Vagina (tissue), 2 donors: ENCODE data around the gene TNFRSF13B.

Experiments used
- POLR2AphosphoS5 ChIP-seq, 2 donors: sonication (generic); formaldehyde crosslinking; IDR thresholded peaks; one replicate each; pipeline ENCODE4 v1.9.0; 2017; ENCODE audit warnings: antibody characterized with exemption in 2 of 2, mild to moderate bottlenecking in 2 of 2, low read depth in 1 of 2; ENCODE audit not compliant: insufficient read depth in 1 of 2
- TF ChIP-seq, protein P1 (sequence below), 3 experiments: fragments of 450-650 bp in 2 of 3; fragments of 200-600 bp in 1 of 3; sonication (generic) in 1 of 3; IDR thresholded peaks; one replicate each; pipeline ENCODE4 v1.5.1; 2017 to 2019; ENCODE audit warnings: antibody characterized with exemption in 3 of 3, mild to moderate bottlenecking in 2 of 3, moderate library complexity in 2 of 3

DNA sequence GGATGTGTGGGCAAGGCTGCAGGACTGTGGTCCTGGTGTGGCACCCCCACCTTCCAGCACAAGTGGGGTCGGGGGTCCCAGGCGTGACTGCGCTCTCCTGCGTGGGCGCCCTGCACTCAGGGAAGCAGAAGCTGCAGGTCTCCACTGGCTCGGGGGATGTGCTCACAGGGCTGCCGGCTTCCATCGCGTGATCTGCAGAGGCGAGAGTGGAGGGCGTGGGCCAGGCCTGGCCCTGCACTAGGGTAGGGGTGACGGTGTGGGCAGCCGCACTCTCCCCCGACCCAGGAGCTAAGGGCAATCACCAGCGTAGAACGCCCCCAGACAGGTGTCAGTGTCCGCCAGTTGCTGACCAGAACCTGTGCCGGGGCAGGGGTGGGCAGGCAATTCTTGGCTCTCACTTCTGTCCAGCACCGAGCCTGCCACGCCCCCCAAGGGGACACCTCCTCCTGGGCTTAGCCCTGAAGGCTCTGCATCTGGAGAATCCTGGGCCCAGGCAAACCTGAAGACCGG lies 32.3 kb downstream of the TNFRSF13B start:
- TF ChIP-seq, protein P1, sequence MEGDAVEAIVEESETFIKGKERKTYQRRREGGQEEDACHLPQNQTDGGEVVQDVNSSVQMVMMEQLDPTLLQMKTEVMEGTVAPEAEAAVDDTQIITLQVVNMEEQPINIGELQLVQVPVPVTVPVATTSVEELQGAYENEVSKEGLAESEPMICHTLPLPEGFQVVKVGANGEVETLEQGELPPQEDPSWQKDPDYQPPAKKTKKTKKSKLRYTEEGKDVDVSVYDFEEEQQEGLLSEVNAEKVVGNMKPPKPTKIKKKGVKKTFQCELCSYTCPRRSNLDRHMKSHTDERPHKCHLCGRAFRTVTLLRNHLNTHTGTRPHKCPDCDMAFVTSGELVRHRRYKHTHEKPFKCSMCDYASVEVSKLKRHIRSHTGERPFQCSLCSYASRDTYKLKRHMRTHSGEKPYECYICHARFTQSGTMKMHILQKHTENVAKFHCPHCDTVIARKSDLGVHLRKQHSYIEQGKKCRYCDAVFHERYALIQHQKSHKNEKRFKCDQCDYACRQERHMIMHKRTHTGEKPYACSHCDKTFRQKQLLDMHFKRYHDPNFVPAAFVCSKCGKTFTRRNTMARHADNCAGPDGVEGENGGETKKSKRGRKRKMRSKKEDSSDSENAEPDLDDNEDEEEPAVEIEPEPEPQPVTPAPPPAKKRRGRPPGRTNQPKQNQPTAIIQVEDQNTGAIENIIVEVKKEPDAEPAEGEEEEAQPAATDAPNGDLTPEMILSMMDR (IDR thresholded peaks at IDR 0.05), result no peak
- TF ChIP-seq POLR2AphosphoS5 (IDR thresholded peaks at IDR 0.05; ENCODE audit: insufficient read depth in 1 of 2, low read depth in 1 of 2), result no peak
